Activated T-cell treated with anti-CD3 and anti-CD28 coated beads, Interleukin-2, amount 50 U/mL, for 72 hours (primary cell): ENCODE data around the gene SUSD5. TPM values are rescaled to one million over a fixed set of nuclear protein-coding genes. Genes with fewer than 3 reads are reported as not detected.
"Not testable (repeated sequence)": the region's sequence is repeated elsewhere in the genome, so short reads cannot be mapped to it uniquely, and the experiment has no call there.

ENCODE experiments used
- ATAC-seq, 2 donors: fragments of 150-1000 bp; cut with Tn5 transposase; replicated peaks in 1 of 2; 2 replicates each; pipeline ENCODE4 v1.10.0; 2021; ENCODE audit warnings: moderate library complexity in 2 of 2, mild to moderate bottlenecking in 1 of 2
- DNase-seq, 2 donors: peaks; one replicate each; pipeline ENCODE4 v3.0.0; 2021 to 2022; ENCODE audit warnings: mixed read lengths in 1 of 2
- H3K27ac Mint-ChIP-seq: one replicate; pipeline ENCODE4 v1.8.0; 2022; ENCODE audit warnings: mild to moderate bottlenecking, moderate library complexity, mixed read lengths
- H3K27me3 Mint-ChIP-seq: one replicate; pipeline ENCODE4 v1.8.0; 2022; ENCODE audit warnings: low read depth, mixed read lengths
- H3K36me3 Mint-ChIP-seq, 2 donors: one replicate each; pipeline ENCODE4 v1.8.0; 2022; ENCODE audit warnings: mixed read lengths in 2 of 2, mild to moderate bottlenecking in 1 of 2; ENCODE audit not compliant: insufficient read depth in 2 of 2
- H3K4me1 Mint-ChIP-seq: one replicate; pipeline ENCODE4 v1.8.0; 2022; ENCODE audit warnings: low read depth, mixed read lengths
- H3K4me3 Mint-ChIP-seq, 2 donors: one replicate each; pipeline ENCODE4 v1.8.0; 2022; ENCODE audit warnings: mild to moderate bottlenecking in 2 of 2, mixed read lengths in 2 of 2, moderate library complexity in 2 of 2
- H3K9me3 Mint-ChIP-seq, 2 donors: one replicate each; pipeline ENCODE4 v1.8.0; 2022; ENCODE audit warnings: mixed read lengths in 2 of 2
- total RNA-seq, 2 donors: library from RNA; stranded (reverse); gene quantifications; one replicate each; pipeline ENCODE4 v1.2.3, GENCODE V29; 2022

Gene SUSD5
- total RNA-seq, 2 donors from 2014 or later, result not detected

GRCh38 chr3:33114622-33115023, 104.0 kb downstream of the SUSD5 start:
- Mint-ChIP-seq H3K27ac (no peak overlapping the region), H3K36me3 (peaks cover 2% of the 10 kb centered on the region in 2 donors), H3K4me1 (peaks cover 44% of the 10 kb centered on the region), H3K9me3 (no peaks in the 10 kb centered on the region), H3K4me3 (peak overlapping the region; percentile 83 to 89), H3K27me3 (no peaks in the 10 kb centered on the region)
- DNase-seq, result no peak
- ATAC-seq, result no peak

- Mint-ChIP-seq H3K4me3 (peak within 1 kb of the TSS; percentile 83 to 89), H3K27me3 (no peaks in the 10 kb centered on the region), H3K36me3 (peaks cover 0 to 2% of the 10 kb centered on the region in 2 donors), H3K27ac (peak within 1 kb of the TSS; percentile 83), H3K9me3 (no peaks in the 10 kb centered on the region), H3K4me1 (peaks cover 44% of the 10 kb centered on the region)
- DNase-seq, result peak; percentile 89 to 92
- ATAC-seq, result peak; percentile 86 to 87
Observed at GRCh38 chr3:33113772-33114621, 104.6 kb downstream of the SUSD5 start, which contains the start of gene CRTAP. TSS of gene CRTAP (plus strand) at chr3:33114014. CDS start at chr3:33114078, 64 bp downstream.

GRCh38 chr3:33111581-33111980, 107.0 kb downstream of the SUSD5 start:
- peak overlapping the region; percentile 83 for H3K27ac Mint-ChIP-seq
- H3K4me3 Mint-ChIP-seq, result peak overlapping the region; percentile 56 to 89
- ATAC-seq (peak; percentile 20 to 40), DNase-seq (peak; percentile 17 to 29)
- no peaks in the 10 kb centered on the region for H3K27me3 Mint-ChIP-seq
- no peaks in the 10 kb centered on the region for H3K9me3 Mint-ChIP-seq
- peaks cover 0 to 2% of the 10 kb centered on the region in 2 donors for H3K36me3 Mint-ChIP-seq
- H3K4me1 Mint-ChIP-seq, result peaks cover 44% of the 10 kb centered on the region

- not testable (repeated sequence) for H3K36me3 Mint-ChIP-seq, H3K9me3 Mint-ChIP-seq, H3K27me3 Mint-ChIP-seq, H3K27ac Mint-ChIP-seq, ATAC-seq, H3K4me3 Mint-ChIP-seq, DNase-seq
- H3K4me1 Mint-ChIP-seq, result peaks cover 12% of the 10 kb centered on the region
Observed at GRCh38 chr3:33106854-33107253, 111.8 kb downstream of the SUSD5 start.

DNA sequence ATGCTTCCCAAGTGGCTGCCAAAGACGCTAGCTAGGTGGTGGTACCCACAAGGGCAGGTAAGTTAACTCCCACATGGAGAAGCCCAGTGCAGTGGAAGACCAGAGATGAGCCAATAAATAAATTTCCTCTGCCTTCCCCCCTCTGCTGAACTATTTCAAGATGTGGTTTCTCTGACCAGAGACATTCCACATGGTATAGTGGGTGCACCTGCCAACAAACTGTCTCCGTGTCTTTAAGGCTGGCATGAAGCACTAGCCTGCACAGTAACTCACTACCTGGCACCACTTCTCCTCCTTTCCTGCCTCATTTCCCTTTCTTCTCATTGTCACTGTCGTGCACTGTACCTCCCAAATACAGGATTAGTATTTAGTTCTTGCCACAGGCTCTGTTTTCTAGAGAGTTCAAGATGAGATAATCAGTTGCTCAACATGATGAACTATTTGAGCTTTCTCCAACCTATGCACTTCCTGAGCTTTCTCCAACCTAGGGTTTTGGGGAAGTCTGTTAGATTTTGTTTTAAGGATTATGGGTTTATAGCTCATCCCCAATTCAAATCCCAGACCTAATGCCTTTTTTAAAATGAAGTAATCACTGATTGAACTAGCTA, 113.2 kb downstream of the SUSD5 start:
- Mint-ChIP-seq H3K27me3 (no peaks in the 10 kb centered on the region), H3K4me1 (no peaks in the 10 kb centered on the region), H3K27ac (no peak overlapping the region), H3K4me3 (no peak overlapping the region), H3K9me3 (no peaks in the 10 kb centered on the region), H3K36me3 (peaks cover 0 to 2% of the 10 kb centered on the region in 2 donors)
- no peak for ATAC-seq
- no peak for DNase-seq

- Mint-ChIP-seq H3K4me1 (no peaks in the 10 kb centered on the region), H3K27me3 (no peaks in the 10 kb centered on the region), H3K27ac (no peak overlapping the region), H3K9me3 (no peaks in the 10 kb centered on the region), H3K36me3 (peaks cover 0 to 1% of the 10 kb centered on the region in 2 donors), H3K4me3 (no peak overlapping the region)
- no peak for ATAC-seq
- DNase-seq, result no peak
Observed at GRCh38 chr3:33104803-33105202, 113.8 kb downstream of the SUSD5 start.

GRCh38 chr3:33103480-33103879, 115.1 kb downstream of the SUSD5 start:
- Mint-ChIP-seq H3K27me3 (no peaks in the 10 kb centered on the region), H3K9me3 (no peaks in the 10 kb centered on the region), H3K36me3 (no peaks in the 10 kb centered on the region), H3K4me1 (no peaks in the 10 kb centered on the region), H3K4me3 (no peak overlapping the region), H3K27ac (no peak overlapping the region)
- no peak for DNase-seq
- ATAC-seq, result no peak

- Mint-ChIP-seq H3K27ac (no peak overlapping the region), H3K4me3 (no peak overlapping the region), H3K4me1 (no peaks in the 10 kb centered on the region), H3K36me3 (no peaks in the 10 kb centered on the region), H3K27me3 (no peaks in the 10 kb centered on the region), H3K9me3 (no peaks in the 10 kb centered on the region)
- DNase-seq (no peak), ATAC-seq (no peak)
Observed at GRCh38 chr3:33103034-33103433, 115.6 kb downstream of the SUSD5 start.

DNA sequence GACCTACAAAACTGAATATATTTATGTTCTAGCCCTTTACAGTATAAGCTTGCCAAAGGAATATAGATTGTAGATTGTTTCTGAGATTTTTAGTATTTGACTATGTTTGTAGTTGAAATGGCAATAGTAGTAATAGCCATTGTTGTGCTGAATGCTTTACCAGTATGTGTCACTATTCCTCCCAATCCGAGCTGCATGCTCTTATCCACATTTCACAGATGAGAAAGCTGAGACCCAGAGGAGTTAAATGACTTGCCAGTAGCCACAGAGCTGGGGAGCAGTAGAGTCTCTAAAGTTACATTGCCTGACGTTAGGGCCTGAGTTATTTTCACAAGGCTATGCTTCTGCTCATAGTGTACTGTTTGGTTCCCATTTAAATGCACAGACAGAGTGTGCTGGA, 118.4 kb downstream of the SUSD5 start:
- ATAC-seq, result no peak
- Mint-ChIP-seq H3K4me1 (peaks cover 14% of the 10 kb centered on the region), H3K9me3 (no peaks in the 10 kb centered on the region), H3K27me3 (no peaks in the 10 kb centered on the region), H3K4me3 (no peak overlapping the region), H3K27ac (no peak overlapping the region), H3K36me3 (no peaks in the 10 kb centered on the region)
- DNase-seq, result no peak

Other genes with a start within 250 kb of the SUSD5 start
- 10 to 100 TPM; 54.1 to 55.0 TPM for gene GLB1, start 121.7 kb downstream of the SUSD5 start, total RNA-seq
- 1 to 10 TPM; 5.5 to 7.6 TPM for gene TMPPE, start 121.7 kb downstream of the SUSD5 start, total RNA-seq
- gene CRTAP, start 104.8 kb downstream of the SUSD5 start, total RNA-seq, result 10 to 100 TPM; 44.0 to 62.1 TPM
- gene FBXL2, start 58.6 kb upstream of the SUSD5 start, total RNA-seq, result under 1 TPM in 1 of 2 donors, not detected in 1; 0.09 TPM
- gene UBP1, start 221.6 kb upstream of the SUSD5 start, total RNA-seq, result 10 to 100 TPM; 59.6 to 64.6 TPM